HG03342 (cell line): ENCODE results near the gene TES.

Source experiments
- ATAC-seq: cut with Tn5 transposase; IDR thresholded peaks from one replicate; pipeline ENCODE4 v1.9.1; 2021; ENCODE audit warnings: mild to moderate bottlenecking, moderate library complexity; ENCODE audit not compliant: unreplicated experiment

Gene TES

DNA sequence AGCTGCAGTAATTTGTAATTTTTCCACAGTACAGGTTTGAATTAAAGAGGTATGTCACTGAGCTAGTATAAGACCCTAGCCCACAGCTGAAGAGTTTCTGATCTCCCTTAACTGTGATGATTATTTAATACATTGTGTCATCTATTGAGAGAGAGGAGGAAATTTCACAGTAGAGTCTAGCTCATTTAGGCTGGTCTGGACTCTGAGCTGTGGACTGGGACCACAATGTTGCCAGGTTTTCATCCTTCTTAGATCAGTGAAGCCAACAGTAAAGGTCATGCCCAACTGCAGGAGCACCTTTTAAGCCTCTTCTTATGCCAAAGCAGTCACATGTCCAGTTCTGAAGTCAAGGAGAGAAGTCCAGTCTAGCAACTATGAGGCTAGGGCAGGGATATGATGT is 8.9 kb downstream of the TES start:
- no peak for ATAC-seq

- no peak for ATAC-seq
These were observed 9.5 kb downstream of the TES start for GRCh38 chr7:116219834-116220233.

DNA sequence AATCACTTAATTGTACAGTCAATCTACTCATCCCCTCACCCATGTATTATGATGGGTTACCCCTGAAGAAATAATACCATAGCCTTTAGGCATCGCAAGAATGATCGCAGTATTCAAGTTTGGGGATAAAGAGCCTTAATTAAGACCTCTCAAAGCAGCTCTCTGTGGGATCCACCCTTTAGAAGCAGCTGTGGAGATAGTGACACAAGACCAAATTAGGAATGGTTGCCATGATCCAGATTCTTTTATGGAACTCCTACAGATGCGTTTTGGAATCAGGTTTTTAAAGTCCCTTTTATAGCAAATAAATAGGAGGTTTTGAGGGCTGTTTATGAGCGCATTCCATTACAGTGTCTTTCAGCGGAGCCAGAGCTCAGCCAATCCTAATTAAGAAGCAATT is 12.2 kb downstream of the TES start:
- no peak for ATAC-seq

DNA sequence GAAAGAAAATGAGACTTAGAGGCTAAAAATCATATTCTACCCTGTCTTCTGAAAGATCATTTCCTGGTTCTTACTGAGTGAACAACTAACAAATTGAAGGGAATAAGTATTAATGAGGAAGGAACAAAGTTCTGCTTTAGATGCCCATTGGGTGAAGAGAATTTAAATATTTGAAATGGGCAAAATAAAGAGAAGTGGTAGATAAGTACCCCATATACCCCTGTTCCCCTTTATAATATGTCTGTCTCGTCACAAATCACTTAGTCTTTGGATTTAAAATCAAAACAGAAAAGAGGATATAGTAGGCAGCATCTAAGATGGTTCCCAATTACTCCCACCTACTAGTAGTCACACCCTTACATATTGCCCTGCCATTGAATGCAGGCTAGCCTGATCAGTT is 13.2 kb downstream of the TES start:
- ATAC-seq = no peak

GRCh38 chr7:116224492-116225098 is 14.3 kb downstream of the TES start:
- ATAC-seq = peak; percentile 54

GRCh38 chr7:116225860-116226259 is 15.5 kb downstream of the TES start:
- no peak for ATAC-seq

DNA sequence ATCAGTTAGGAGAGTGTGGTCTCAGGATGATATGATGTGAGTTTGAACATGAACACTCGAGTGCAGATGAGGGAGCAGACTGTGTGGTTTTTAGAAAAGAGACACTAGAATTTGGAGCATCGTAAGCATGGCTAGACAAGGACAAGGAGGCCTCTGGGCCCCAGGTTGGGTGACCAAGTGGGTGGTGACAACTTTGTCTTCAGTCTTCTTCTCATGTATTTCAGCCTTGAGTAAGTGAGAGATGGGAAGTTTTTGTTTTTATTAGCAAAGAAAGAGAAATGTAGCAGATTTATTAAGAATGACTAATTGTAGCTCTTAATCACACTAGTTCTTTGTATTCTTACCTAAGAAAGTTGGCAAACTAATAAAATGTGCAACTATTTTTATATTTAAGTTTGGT is 16.3 kb downstream of the TES start:
- no peak for ATAC-seq

- ATAC-seq = no peak
These were observed 17.4 kb downstream of the TES start for GRCh38 chr7:116227678-116228239.

DNA sequence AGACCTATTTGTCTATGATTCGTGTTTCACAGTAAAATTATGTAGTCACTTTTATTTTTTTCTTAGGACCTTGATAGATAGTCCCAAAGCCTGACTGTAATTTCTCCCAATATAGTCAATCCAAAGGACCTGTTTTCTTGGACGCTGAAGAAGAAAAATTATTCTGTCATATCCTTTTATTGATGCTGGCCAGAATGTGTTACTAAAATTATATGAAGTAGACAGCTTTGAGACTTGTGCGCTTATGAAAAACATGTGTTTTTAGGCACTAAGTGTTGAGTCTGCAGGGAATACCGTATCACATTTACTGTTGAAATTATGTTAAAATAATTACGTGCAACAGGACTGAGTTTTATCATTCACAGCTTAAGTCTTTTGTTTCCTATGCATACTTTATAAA is 17.9 kb downstream of the TES start:
- no peak for ATAC-seq

DNA sequence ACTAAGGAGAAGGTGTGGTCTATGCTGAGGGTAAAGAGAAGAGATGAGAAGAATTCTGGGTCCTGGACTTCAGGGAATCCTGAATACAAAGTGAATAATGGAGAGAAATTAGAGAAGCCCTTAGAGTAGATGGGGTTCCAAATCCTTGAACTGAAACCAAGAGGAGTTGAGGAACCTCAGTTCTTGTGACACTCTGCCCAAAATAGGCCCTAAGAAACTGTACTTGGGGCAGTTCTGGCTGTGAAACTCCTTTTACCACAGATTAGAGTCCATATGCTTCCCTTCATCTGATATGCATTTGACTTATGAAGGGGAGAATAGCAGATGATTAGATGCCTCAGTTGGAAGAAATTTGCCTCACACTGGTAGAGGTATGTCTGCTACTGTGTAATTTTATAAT is 19.0 kb downstream of the TES start:
- peak; percentile 60 for ATAC-seq

DNA sequence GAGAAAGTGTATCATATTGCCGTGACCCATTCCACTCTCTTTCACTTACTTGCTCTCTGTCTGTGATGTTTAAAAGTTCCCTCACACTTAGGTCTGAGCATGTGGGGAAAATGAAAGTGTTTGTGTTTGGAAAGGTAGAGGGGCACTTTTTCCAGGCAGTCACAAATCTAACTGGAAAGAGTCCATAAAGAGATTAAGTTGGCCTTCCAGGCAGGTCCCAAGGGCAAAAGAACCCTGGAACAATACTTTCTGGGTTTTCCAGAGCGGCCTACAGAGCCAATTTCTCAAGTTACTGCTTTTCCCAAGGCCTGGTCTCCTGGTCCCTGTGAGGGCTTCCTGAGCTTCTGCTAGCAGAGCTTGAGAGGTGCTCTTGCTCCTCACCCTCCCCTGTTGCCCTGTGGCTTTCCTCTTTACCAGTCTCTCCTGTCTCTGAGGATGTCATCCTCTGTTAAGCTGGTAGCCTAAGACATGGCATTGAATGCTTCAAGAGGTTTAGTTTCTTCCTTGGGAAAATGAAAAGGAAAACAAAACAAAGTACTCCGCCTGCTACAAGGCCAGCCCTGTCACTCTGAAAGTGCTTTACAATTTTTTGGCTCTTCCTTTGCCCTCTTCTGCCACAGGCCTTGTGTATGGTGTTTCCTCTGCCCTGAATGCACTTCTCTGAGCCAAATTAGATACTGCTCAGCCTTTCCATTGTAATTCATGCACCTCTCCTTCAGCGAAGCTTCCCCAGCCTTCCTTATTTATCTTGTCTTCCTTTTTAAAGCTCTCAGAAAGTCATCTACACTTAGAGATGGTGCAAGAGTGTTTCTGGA is 20.1 kb downstream of the TES start:
- no peak for ATAC-seq

DNA sequence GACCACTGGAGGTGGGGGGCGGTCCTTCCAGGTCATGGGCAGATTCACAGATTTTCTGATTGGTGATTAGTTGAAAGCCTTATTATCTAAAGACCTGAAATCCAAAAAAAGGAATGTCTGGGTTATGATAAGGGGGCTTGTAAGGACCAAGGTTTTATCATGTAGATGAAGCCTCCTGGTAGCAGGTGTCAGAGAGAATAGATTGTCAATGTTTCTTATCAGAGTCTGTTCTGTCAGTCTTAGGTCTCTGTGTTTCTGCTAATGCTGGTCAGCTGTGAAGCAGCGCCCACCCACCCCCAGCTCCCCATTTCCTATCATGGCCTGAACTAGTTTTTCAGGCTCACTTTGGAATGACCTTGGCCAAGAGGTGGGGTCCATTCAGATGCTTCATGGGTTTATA is 21.2 kb downstream of the TES start:
- no peak for ATAC-seq

- ATAC-seq = no peak
These were observed 21.6 kb downstream of the TES start for GRCh38 chr7:116231949-116232348.

GRCh38 chr7:116232350-116232749 is 22.0 kb downstream of the TES start:
- no peak for ATAC-seq

DNA sequence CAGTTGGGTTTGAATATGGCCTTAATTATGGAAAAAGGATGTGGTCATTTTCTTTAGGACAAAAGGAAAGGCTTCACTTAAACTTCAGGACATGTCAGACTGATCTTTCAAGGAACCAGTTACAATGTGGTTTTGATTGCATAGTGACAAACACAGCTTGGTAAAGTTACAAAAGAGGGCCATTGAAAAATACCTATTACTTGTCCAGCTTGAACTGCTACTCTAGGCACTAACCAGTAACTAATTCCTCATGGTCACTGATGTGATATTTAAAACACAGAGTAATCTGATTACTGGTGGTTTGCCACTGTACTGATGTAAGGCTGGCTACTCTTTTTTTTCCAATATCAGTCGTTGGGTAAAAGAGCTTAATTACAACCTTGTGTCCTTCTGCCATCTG is 22.6 kb downstream of the TES start:
- no peak for ATAC-seq

GRCh38 chr7:116234517-116235200 is 24.3 kb downstream of the TES start:
- no peak for ATAC-seq

- no peak for ATAC-seq
These were observed 25.0 kb downstream of the TES start for GRCh38 chr7:116235380-116235779.

GRCh38 chr7:116236020-116236630 is 25.8 kb downstream of the TES start:
- no peak for ATAC-seq

- ATAC-seq = no peak
These were observed 28.7 kb downstream of the TES start for GRCh38 chr7:116239020-116239419.

- no peak for ATAC-seq
These were observed 29.1 kb downstream of the TES start for GRCh38 chr7:116239434-116239833.

GRCh38 chr7:116240024-116240668 is 29.8 kb downstream of the TES start:
- no peak for ATAC-seq
